ENCODE results near the gene ADGRB3.

Gene ADGRB3

GRCh38 chr6:69379518-69379917, 744.4 kb downstream of the ADGRB3 start:
- no peak overlapping the region for H3K4me3 ChIP-seq (ENCODE audit: low read depth, low read length)
- TF ChIP-seq, protein P1, sequence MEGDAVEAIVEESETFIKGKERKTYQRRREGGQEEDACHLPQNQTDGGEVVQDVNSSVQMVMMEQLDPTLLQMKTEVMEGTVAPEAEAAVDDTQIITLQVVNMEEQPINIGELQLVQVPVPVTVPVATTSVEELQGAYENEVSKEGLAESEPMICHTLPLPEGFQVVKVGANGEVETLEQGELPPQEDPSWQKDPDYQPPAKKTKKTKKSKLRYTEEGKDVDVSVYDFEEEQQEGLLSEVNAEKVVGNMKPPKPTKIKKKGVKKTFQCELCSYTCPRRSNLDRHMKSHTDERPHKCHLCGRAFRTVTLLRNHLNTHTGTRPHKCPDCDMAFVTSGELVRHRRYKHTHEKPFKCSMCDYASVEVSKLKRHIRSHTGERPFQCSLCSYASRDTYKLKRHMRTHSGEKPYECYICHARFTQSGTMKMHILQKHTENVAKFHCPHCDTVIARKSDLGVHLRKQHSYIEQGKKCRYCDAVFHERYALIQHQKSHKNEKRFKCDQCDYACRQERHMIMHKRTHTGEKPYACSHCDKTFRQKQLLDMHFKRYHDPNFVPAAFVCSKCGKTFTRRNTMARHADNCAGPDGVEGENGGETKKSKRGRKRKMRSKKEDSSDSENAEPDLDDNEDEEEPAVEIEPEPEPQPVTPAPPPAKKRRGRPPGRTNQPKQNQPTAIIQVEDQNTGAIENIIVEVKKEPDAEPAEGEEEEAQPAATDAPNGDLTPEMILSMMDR (IDR thresholded peaks at IDR 0.05; ENCODE audit: low read depth, low read length): no peak

GRCh38 chr6:69383627-69384026, 748.5 kb downstream of the ADGRB3 start:
- TF ChIP-seq, protein P1 (IDR thresholded peaks at IDR 0.05; ENCODE audit: low read depth, low read length): no peak

DNA sequence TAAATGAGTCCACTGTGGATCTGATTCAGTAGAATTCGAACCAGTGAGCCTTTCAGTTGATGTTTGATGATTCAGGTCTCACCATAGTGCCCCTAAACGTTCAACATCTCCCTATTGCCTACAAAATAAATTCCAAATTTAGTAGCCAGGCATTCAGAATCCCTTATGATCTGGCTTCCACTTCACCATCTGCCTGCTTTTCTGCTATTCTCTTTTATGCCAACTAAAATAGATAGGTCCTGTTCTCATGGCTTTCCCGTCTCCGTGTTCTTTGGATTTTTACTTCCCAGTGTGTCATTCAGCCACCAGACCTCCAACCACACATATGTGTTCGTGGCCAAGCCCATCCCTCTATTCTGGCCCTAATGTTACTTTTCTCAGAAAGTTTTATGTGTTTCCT, 751.3 kb downstream of the ADGRB3 start:
- H3K4me3 ChIP-seq (ENCODE audit: low read depth, low read length): no peak overlapping the region
- TF ChIP-seq, protein P1 (IDR thresholded peaks at IDR 0.05; ENCODE audit: low read depth, low read length): no peak

More at GRCh38 chr6:69383627-69384026, 748.5 kb downstream of the ADGRB3 start:
- H3K4me3 ChIP-seq (ENCODE audit: low read depth, low read length): no peak overlapping the region

DNA sequence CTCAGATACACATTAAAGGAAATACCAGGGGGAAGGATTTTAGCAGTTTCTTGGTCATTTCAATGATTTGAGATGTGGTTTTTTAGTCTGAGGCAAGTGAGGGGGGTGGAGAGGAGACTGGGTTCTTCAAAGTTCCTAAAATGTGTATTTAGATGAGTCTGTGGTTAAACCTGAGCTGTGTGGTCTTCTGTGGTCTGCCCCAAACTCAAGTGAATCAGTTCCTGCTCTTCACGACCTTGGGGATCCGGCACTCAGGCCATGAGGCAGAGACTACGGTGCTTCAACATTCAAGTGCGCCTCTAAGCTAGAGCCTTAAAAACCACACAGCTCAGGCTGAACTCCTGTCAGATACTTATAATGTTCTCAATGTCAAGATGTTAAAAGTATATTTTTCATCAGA, 755.0 kb downstream of the ADGRB3 start:
- TF ChIP-seq, protein P1 (IDR thresholded peaks at IDR 0.05; ENCODE audit: low read depth, low read length): no peak
- no peak overlapping the region for H3K4me3 ChIP-seq (ENCODE audit: low read depth, low read length)

- TF ChIP-seq, protein P1 (IDR thresholded peaks at IDR 0.05; ENCODE audit: low read depth, low read length): no peak
- H3K4me3 ChIP-seq (ENCODE audit: low read depth, low read length): no peak overlapping the region
Observed at GRCh38 chr6:69391106-69391505, 756.0 kb downstream of the ADGRB3 start.

- no peak overlapping the region for H3K4me3 ChIP-seq (ENCODE audit: low read depth, low read length)
- TF ChIP-seq, protein P1 (IDR thresholded peaks at IDR 0.05; ENCODE audit: low read depth, low read length): no peak
Observed at GRCh38 chr6:69392745-69393144, 757.7 kb downstream of the ADGRB3 start.

GRCh38 chr6:69398311-69398710, 763.2 kb downstream of the ADGRB3 start:
- TF ChIP-seq, protein P1 (IDR thresholded peaks at IDR 0.05; ENCODE audit: low read depth, low read length): no peak
- H3K4me3 ChIP-seq (ENCODE audit: low read depth, low read length): no peak overlapping the region
